Measurements from ENCODE around the gene UCP1.

The UCP1 gene

GRCh38 chr4:140569307-140569638 is 512 bp upstream of the UCP1 start:
- TF ChIP-seq CTCF (IDR thresholded peaks at IDR 0.05) = no peak
- H3K4me3 Mint-ChIP-seq = peak overlapping the region; percentile 83
- H3K36me3 Mint-ChIP-seq (ENCODE audit: low read depth) = no peaks in the 10 kb centered on the region
- H3K27me3 Mint-ChIP-seq (ENCODE audit: low read depth, poor library complexity) = no peaks in the 10 kb centered on the region
- DNase-seq = no peak
- H3K9me3 Mint-ChIP-seq = peaks cover 23% of the 10 kb centered on the region
- no peak overlapping the region for H3K27ac Mint-ChIP-seq
- peaks cover 15% of the 10 kb centered on the region for H3K4me1 Mint-ChIP-seq

GRCh38 chr4:140559696-140560095 is 9.1 kb downstream of the UCP1 start:
- no peak overlapping the region for H3K4me3 Mint-ChIP-seq

GRCh38 chr4:140557831-140558435 is 10.8 kb downstream of the UCP1 start:
- TF ChIP-seq CTCF (IDR thresholded peaks at IDR 0.05) = no peak
- Mint-ChIP-seq H3K9me3 (no peaks in the 10 kb centered on the region), H3K27ac (no peak overlapping the region), H3K4me3 (no peak overlapping the region), H3K4me1 (no peaks in the 10 kb centered on the region), H3K27me3 (ENCODE audit: low read depth, poor library complexity) (peaks cover 8% of the 10 kb centered on the region), H3K36me3 (ENCODE audit: low read depth) (no peaks in the 10 kb centered on the region)
- no peak for DNase-seq

More at GRCh38 chr4:140559696-140560095, 9.1 kb downstream of the UCP1 start:
- no peak for DNase-seq
- no peak for TF ChIP-seq CTCF (IDR thresholded peaks at IDR 0.05)
- Mint-ChIP-seq H3K9me3 (no peaks in the 10 kb centered on the region), H3K27ac (no peak overlapping the region), H3K27me3 (ENCODE audit: low read depth, poor library complexity) (peaks cover 8% of the 10 kb centered on the region), H3K36me3 (ENCODE audit: low read depth) (no peaks in the 10 kb centered on the region), H3K4me1 (no peaks in the 10 kb centered on the region)

GRCh38 chr4:140556372-140557085 is 12.2 kb downstream of the UCP1 start:
- no peaks in the 10 kb centered on the region for H3K4me1 Mint-ChIP-seq
- H3K4me3 Mint-ChIP-seq = no peak overlapping the region
- no peak for TF ChIP-seq CTCF (IDR thresholded peaks at IDR 0.05)
- no peaks in the 10 kb centered on the region for H3K36me3 Mint-ChIP-seq (ENCODE audit: low read depth)
- H3K27ac Mint-ChIP-seq = peak overlapping the region; percentile 13
- H3K9me3 Mint-ChIP-seq = no peaks in the 10 kb centered on the region
- peaks cover 3% of the 10 kb centered on the region for H3K27me3 Mint-ChIP-seq (ENCODE audit: low read depth, poor library complexity)
- no peak for DNase-seq

GRCh38 chr4:140533951-140534480 is 34.7 kb downstream of the UCP1 start:
- TF ChIP-seq CTCF (IDR thresholded peaks at IDR 0.05) = no peak
- H3K9me3 Mint-ChIP-seq = no peaks in the 10 kb centered on the region
- H3K4me3 Mint-ChIP-seq = no peak overlapping the region
- H3K4me1 Mint-ChIP-seq = no peaks in the 10 kb centered on the region
- H3K27me3 Mint-ChIP-seq (ENCODE audit: low read depth, poor library complexity) = no peaks in the 10 kb centered on the region
- H3K27ac Mint-ChIP-seq = peak overlapping the region; percentile 18
- peaks cover 37% of the 10 kb centered on the region for H3K36me3 Mint-ChIP-seq (ENCODE audit: low read depth)
- no peak for DNase-seq

Data from nephron progenitor cell (in vitro differentiated cells).